ENCODE results near the gene GORASP2. TPM values are rescaled to one million over a fixed set of nuclear protein-coding genes. Genes with fewer than 3 reads are reported as not detected.

Gene GORASP2
- total RNA-seq, 2 donors from 2014 or later, result 90.9 to 104 TPM

GRCh38 chr2:170971071-170971470 is 42.0 kb downstream of the GORASP2 start:
- Histone ChIP-seq H3K9me3 (ENCODE audit: control insufficient read depth, low read length) (no peaks in the 10 kb centered on the region), H3K36me3 (ENCODE audit: control insufficient read depth, insufficient read depth, low read length) (peaks cover 33% of the 10 kb centered on the region), H3K4me3 (ENCODE audit: low read length) (no peak overlapping the region), H3K4me1 (ENCODE audit: control insufficient read depth, insufficient read depth, low read length) (peaks cover 5% of the 10 kb centered on the region), H3K27me3 (ENCODE audit: control insufficient read depth, insufficient read depth, low read length, poor library complexity, severe bottlenecking) (no peaks in the 10 kb centered on the region), H3K9ac (ENCODE audit: extremely low read depth, low read length, poor library complexity, severe bottlenecking) (no peak overlapping the region), H3K27ac (ENCODE audit: low read depth, low read length) (no peak overlapping the region)
- peaks cover 28% of the 10 kb centered on the region for H3K36me3 Mint-ChIP-seq (ENCODE audit: low read depth)
- TF ChIP-seq, protein P1, sequence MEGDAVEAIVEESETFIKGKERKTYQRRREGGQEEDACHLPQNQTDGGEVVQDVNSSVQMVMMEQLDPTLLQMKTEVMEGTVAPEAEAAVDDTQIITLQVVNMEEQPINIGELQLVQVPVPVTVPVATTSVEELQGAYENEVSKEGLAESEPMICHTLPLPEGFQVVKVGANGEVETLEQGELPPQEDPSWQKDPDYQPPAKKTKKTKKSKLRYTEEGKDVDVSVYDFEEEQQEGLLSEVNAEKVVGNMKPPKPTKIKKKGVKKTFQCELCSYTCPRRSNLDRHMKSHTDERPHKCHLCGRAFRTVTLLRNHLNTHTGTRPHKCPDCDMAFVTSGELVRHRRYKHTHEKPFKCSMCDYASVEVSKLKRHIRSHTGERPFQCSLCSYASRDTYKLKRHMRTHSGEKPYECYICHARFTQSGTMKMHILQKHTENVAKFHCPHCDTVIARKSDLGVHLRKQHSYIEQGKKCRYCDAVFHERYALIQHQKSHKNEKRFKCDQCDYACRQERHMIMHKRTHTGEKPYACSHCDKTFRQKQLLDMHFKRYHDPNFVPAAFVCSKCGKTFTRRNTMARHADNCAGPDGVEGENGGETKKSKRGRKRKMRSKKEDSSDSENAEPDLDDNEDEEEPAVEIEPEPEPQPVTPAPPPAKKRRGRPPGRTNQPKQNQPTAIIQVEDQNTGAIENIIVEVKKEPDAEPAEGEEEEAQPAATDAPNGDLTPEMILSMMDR (conservative IDR thresholded peaks at IDR 0.05), result no peak
- no peak overlapping the region for H3K4me3 Mint-ChIP-seq
- H3K27me3 Mint-ChIP-seq (ENCODE audit: insufficient read depth), result no peaks in the 10 kb centered on the region
- 96 to 100% methylated on average over 2 to 3 of the region's 3 CpGs for WGBS, 2 experiments (ENCODE audit: insufficient coverage in 1 of 2, insufficient read length in 1 of 2)
- DNase-seq, result no peak
- no peak overlapping the region for H3K27ac Mint-ChIP-seq
- H3K4me1 Mint-ChIP-seq, result peaks cover 35% of the 10 kb centered on the region
- H3K9me3 Mint-ChIP-seq, result no peaks in the 10 kb centered on the region

- no peaks in the 10 kb centered on the region for H3K9me3 Mint-ChIP-seq
- peak overlapping the region; percentile 39 for H3K27ac Mint-ChIP-seq
- Histone ChIP-seq H3K4me1 (ENCODE audit: control insufficient read depth, insufficient read depth, low read length) (peaks cover 5% of the 10 kb centered on the region), H3K4me3 (ENCODE audit: low read length) (no peak overlapping the region), H3K27me3 (ENCODE audit: control insufficient read depth, insufficient read depth, low read length, poor library complexity, severe bottlenecking) (no peaks in the 10 kb centered on the region), H3K9me3 (ENCODE audit: control insufficient read depth, low read length) (no peaks in the 10 kb centered on the region), H3K36me3 (ENCODE audit: control insufficient read depth, insufficient read depth, low read length) (peaks cover 18% of the 10 kb centered on the region), H3K27ac (ENCODE audit: low read depth, low read length) (peak overlapping the region; percentile 80), H3K9ac (ENCODE audit: extremely low read depth, low read length, poor library complexity, severe bottlenecking) (no peak overlapping the region)
- H3K36me3 Mint-ChIP-seq (ENCODE audit: low read depth), result peaks cover 16% of the 10 kb centered on the region
- H3K27me3 Mint-ChIP-seq (ENCODE audit: insufficient read depth), result no peaks in the 10 kb centered on the region
- TF ChIP-seq, protein P1 (conservative IDR thresholded peaks at IDR 0.05), result no peak
- peaks cover 40% of the 10 kb centered on the region for H3K4me1 Mint-ChIP-seq
- H3K4me3 Mint-ChIP-seq, result peak overlapping the region; percentile 43
- DNase-seq, result no peak
- 90 to 91% methylated on average over 10 to 20 of the region's 20 CpGs for WGBS, 2 experiments (ENCODE audit: insufficient coverage in 1 of 2, insufficient read length in 1 of 2)
These were observed 43.5 kb downstream of the GORASP2 start for GRCh38 chr2:170972296-170973224.

- Histone ChIP-seq H3K27me3 (ENCODE audit: control insufficient read depth, insufficient read depth, low read length, poor library complexity, severe bottlenecking) (no peaks in the 10 kb centered on the region), H3K36me3 (ENCODE audit: control insufficient read depth, insufficient read depth, low read length) (peaks cover 12% of the 10 kb centered on the region), H3K9me3 (ENCODE audit: control insufficient read depth, low read length) (no peaks in the 10 kb centered on the region), H3K4me1 (ENCODE audit: control insufficient read depth, insufficient read depth, low read length) (peaks cover 5% of the 10 kb centered on the region), H3K9ac (ENCODE audit: extremely low read depth, low read length, poor library complexity, severe bottlenecking) (no peak overlapping the region), H3K27ac (ENCODE audit: low read depth, low read length) (no peak overlapping the region), H3K4me3 (ENCODE audit: low read length) (peak overlapping the region; percentile 66)
- TF ChIP-seq, protein P1 (conservative IDR thresholded peaks at IDR 0.05), result no peak
- Mint-ChIP-seq H3K36me3 (ENCODE audit: low read depth) (peaks cover 10% of the 10 kb centered on the region), H3K9me3 (no peaks in the 10 kb centered on the region), H3K4me1 (peaks cover 46% of the 10 kb centered on the region), H3K27ac (peak overlapping the region; percentile 39), H3K27me3 (ENCODE audit: insufficient read depth) (no peaks in the 10 kb centered on the region), H3K4me3 (peak overlapping the region; percentile 43)
- no peak for DNase-seq
- 35 to 75% methylated on average over 2 to 12 of the region's 12 CpGs for WGBS, 2 experiments (ENCODE audit: insufficient coverage in 1 of 2, insufficient read length in 1 of 2)
These were observed 44.1 kb downstream of the GORASP2 start for GRCh38 chr2:170973225-170973491.
